ENCODE results near the gene SEC14L5. TPM values are rescaled to one million over a fixed set of nuclear protein-coding genes. Genes with fewer than 3 reads are reported as not detected.

Gene SEC14L5
- total RNA-seq, 2 donors from 2014 or later: 0.22 to 0.33 TPM

DNA sequence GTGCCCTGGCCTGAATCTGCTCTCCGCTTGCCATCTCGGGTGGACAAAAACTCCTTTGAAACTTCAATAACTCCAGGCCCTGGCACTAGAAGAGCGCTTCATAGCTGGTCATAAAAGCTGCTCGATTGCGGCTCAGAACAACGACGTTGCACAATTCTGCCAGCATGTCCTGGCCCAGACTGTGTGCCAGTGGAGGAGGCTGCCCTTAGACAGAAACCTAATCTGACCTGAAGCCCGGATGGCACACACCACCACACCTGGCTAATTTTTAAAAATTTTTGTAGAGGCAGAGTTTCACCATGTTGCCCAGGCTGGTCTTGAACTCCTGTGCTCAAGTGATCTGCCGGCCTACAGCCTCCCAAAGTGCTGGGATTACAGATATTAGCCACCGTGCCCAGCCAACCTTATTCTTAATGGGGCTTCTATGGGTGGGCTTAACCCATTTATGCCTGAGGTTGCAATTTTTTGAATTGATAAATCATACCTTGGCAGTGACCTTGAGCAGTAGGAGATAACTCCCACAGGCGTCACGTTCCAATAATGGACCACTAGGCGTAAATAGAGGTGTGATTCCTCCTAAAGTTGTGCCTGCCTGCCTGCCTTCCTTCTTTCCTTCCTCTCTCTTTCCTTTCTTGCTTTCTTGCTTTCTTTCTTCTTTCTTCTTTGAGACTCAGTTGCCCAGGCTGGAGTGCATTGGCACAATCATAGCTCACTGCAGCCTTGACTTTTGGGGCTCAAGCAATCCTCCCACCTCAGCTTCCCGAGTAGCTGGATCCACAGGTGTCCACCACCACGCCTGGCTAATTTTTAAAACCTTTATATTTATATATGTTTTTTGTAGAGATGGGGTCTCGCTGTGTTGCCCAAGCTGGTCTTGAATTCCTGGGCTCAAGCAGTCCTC is 20.1 kb upstream of the SEC14L5 start:
- peak overlapping the region; percentile 85 for H3K4me3 Mint-ChIP-seq
- Histone ChIP-seq H3K4me3 (ENCODE audit: low read length) (no peak overlapping the region), H3K27me3 (ENCODE audit: control insufficient read depth, insufficient read depth, low read length, poor library complexity, severe bottlenecking) (no peaks in the 10 kb centered on the region), H3K36me3 (ENCODE audit: control insufficient read depth, insufficient read depth, low read length) (no peaks in the 10 kb centered on the region), H3K9ac (ENCODE audit: extremely low read depth, low read length, poor library complexity, severe bottlenecking) (no peak overlapping the region), H3K27ac (ENCODE audit: low read depth, low read length) (no peak overlapping the region), H3K4me1 (ENCODE audit: control insufficient read depth, insufficient read depth, low read length) (peaks cover 6% of the 10 kb centered on the region), H3K9me3 (ENCODE audit: control insufficient read depth, low read length) (no peaks in the 10 kb centered on the region)
- H3K4me1 Mint-ChIP-seq: peaks cover 11% of the 10 kb centered on the region
- TF ChIP-seq, protein P1, sequence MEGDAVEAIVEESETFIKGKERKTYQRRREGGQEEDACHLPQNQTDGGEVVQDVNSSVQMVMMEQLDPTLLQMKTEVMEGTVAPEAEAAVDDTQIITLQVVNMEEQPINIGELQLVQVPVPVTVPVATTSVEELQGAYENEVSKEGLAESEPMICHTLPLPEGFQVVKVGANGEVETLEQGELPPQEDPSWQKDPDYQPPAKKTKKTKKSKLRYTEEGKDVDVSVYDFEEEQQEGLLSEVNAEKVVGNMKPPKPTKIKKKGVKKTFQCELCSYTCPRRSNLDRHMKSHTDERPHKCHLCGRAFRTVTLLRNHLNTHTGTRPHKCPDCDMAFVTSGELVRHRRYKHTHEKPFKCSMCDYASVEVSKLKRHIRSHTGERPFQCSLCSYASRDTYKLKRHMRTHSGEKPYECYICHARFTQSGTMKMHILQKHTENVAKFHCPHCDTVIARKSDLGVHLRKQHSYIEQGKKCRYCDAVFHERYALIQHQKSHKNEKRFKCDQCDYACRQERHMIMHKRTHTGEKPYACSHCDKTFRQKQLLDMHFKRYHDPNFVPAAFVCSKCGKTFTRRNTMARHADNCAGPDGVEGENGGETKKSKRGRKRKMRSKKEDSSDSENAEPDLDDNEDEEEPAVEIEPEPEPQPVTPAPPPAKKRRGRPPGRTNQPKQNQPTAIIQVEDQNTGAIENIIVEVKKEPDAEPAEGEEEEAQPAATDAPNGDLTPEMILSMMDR (conservative IDR thresholded peaks at IDR 0.05): no peak
- no peak overlapping the region for H3K27ac Mint-ChIP-seq
- WGBS, 2 experiments (ENCODE audit: insufficient coverage in 1 of 2, insufficient read length in 1 of 2): 93 to 97% methylated on average over 11 to 15 of the region's 16 CpGs
- no peaks in the 10 kb centered on the region for H3K36me3 Mint-ChIP-seq (ENCODE audit: low read depth)
- no peaks in the 10 kb centered on the region for H3K27me3 Mint-ChIP-seq (ENCODE audit: insufficient read depth)
- no peaks in the 10 kb centered on the region for H3K9me3 Mint-ChIP-seq
- peak; percentile 23 for DNase-seq

DNA sequence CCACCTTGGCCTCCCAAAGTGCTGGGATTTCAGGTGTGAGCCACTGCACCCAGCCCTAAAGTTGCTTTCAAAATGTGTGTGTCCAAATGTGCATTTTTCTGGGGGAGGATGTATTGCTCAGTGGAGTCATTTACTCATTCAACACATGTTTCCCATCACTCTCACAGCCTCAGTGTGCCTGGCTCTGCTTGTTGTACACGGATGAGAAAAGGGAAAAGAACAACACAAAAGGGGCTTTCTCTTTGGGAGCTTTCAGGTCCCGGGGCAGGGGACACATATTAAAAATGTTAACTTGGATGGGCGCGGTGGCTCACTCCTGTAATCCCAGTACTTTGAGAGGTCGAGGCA is 19.5 kb upstream of the SEC14L5 start:
- Mint-ChIP-seq H3K4me3 (no peak overlapping the region), H3K27me3 (ENCODE audit: insufficient read depth) (no peaks in the 10 kb centered on the region), H3K27ac (no peak overlapping the region)

DNA sequence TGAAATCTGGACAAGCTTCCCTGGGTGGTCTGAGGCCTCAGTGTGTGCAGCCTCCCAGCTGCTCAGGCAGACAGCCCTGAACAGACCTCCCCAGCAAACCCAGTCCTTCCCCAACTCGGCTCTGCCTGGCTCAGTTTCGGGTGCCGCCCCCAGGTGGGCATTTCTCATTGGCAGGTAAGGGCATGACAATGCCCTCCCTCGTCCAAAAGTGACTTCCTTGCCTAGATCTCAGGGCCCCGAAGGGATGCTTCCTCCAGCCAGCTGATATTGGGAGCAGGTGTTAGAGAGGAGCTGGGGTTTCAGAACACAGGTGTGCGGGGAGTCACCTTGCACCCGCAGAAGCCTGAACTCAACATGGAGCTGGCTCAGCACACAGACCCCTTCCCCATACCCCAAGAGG is 17.4 kb upstream of the SEC14L5 start:
- Mint-ChIP-seq H3K27ac (no peak overlapping the region), H3K27me3 (ENCODE audit: insufficient read depth) (peaks cover 1% of the 10 kb centered on the region), H3K36me3 (ENCODE audit: low read depth) (no peaks in the 10 kb centered on the region), H3K9me3 (no peaks in the 10 kb centered on the region), H3K4me3 (no peak overlapping the region), H3K4me1 (peaks cover 23% of the 10 kb centered on the region)
- WGBS, 2 experiments (ENCODE audit: insufficient coverage in 1 of 2, insufficient read length in 1 of 2): 71 to 78% methylated on average over 6 to 7 of the region's 7 CpGs
- H3K9ac ChIP-seq (ENCODE audit: extremely low read depth, low read length, poor library complexity, severe bottlenecking): no peak overlapping the region
- H3K36me3 ChIP-seq (ENCODE audit: control insufficient read depth, insufficient read depth, low read length): no peaks in the 10 kb centered on the region
- no peaks in the 10 kb centered on the region for H3K27me3 ChIP-seq (ENCODE audit: control insufficient read depth, insufficient read depth, low read length, poor library complexity, severe bottlenecking)
- no peak overlapping the region for H3K27ac ChIP-seq (ENCODE audit: low read depth, low read length)
- peak; percentile 67 for DNase-seq
- no peak overlapping the region for H3K4me3 ChIP-seq (ENCODE audit: low read length)
- peaks cover 6% of the 10 kb centered on the region for H3K4me1 ChIP-seq (ENCODE audit: control insufficient read depth, insufficient read depth, low read length)
- no peaks in the 10 kb centered on the region for H3K9me3 ChIP-seq (ENCODE audit: control insufficient read depth, low read length)
- TF ChIP-seq, protein P1 (conservative IDR thresholded peaks at IDR 0.05): no peak

More for the DNA sequence above, 19.5 kb upstream of the SEC14L5 start:
- H3K27ac ChIP-seq (ENCODE audit: low read depth, low read length): no peak overlapping the region
- H3K4me1 Mint-ChIP-seq: peaks cover 18% of the 10 kb centered on the region
- H3K36me3 Mint-ChIP-seq (ENCODE audit: low read depth): no peaks in the 10 kb centered on the region
- no peaks in the 10 kb centered on the region for H3K27me3 ChIP-seq (ENCODE audit: control insufficient read depth, insufficient read depth, low read length, poor library complexity, severe bottlenecking)
- TF ChIP-seq, protein P1 (conservative IDR thresholded peaks at IDR 0.05): no peak
- H3K4me3 ChIP-seq (ENCODE audit: low read length): no peak overlapping the region
- peaks cover 6% of the 10 kb centered on the region for H3K4me1 ChIP-seq (ENCODE audit: control insufficient read depth, insufficient read depth, low read length)
- H3K9me3 Mint-ChIP-seq: no peaks in the 10 kb centered on the region
- no peak overlapping the region for H3K9ac ChIP-seq (ENCODE audit: extremely low read depth, low read length, poor library complexity, severe bottlenecking)
- WGBS, 2 experiments (ENCODE audit: insufficient coverage in 1 of 2, insufficient read length in 1 of 2): 57 to 91% methylated on average over 1 to 5 of the region's 5 CpGs
- peak; percentile 20 for DNase-seq
- H3K36me3 ChIP-seq (ENCODE audit: control insufficient read depth, insufficient read depth, low read length): no peaks in the 10 kb centered on the region
- H3K9me3 ChIP-seq (ENCODE audit: control insufficient read depth, low read length): no peaks in the 10 kb centered on the region
